Fibroblast of villous mesenchyme (primary cell): ENCODE data around the gene MNS1. TPM values are rescaled to one million over a fixed set of nuclear protein-coding genes. Genes with fewer than 3 reads are reported as not detected.

ENCODE experiments used
- DNase-seq: peaks from one replicate; pipeline ENCODE4 v3.0.0-alpha.2; 2010; ENCODE audit warnings: low read depth
- H3K4me3 ChIP-seq: 2 replicates; pipeline ENCODE4 v1.5.1; 2011; ENCODE audit warnings: low read depth, mild to moderate bottlenecking, low read length
- CTCF ChIP-seq: IDR thresholded peaks from 2 replicates; pipeline ENCODE4 v1.5.1; 2012; ENCODE audit warnings: low read depth, mild to moderate bottlenecking, low read length; ENCODE audit not compliant: insufficient read depth
- total RNA-seq: library from RNA; depleted of rRNA; stranded (reverse); fragments of >200 nt; gene quantifications from 2 replicates; pipeline ENCODE4 v1.2.3, GENCODE V29; 2012

MNS1 gene
- total RNA-seq, 1 donor, result 0.43 TPM

GRCh38 chr15:56471440-56472069 is 6.6 kb upstream of the MNS1 start:
- no peak overlapping the region for H3K4me3 ChIP-seq
- no peak for DNase-seq
- no peak for TF ChIP-seq CTCF

DNA sequence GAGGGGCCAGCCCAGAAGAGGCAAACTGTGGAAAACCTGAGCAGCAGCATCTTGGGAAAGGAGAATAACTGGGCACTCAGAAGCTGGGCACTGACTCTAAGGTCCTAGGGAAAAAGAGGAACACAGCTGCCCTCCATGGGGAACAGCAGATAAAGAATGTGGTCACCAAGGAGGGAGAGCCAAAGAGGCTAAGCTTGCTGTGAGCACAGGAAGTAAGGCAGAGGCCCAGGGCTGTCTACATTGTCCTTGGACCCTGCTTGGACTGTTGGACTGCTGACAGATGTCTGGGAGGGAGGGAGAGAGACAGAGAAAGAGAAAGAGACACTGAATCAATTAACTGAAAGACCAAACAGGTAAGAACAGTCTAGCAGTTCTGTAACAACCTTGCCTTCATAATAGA is 4.5 kb upstream of the MNS1 start:
- no peak for TF ChIP-seq CTCF
- no peak for DNase-seq
- no peak overlapping the region for H3K4me3 ChIP-seq

- peak; percentile 34 for DNase-seq
- no peak for TF ChIP-seq CTCF
- peak overlapping the region; percentile 47 for H3K4me3 ChIP-seq
These were observed 3.5 kb upstream of the MNS1 start for GRCh38 chr15:56468401-56468800.

DNA sequence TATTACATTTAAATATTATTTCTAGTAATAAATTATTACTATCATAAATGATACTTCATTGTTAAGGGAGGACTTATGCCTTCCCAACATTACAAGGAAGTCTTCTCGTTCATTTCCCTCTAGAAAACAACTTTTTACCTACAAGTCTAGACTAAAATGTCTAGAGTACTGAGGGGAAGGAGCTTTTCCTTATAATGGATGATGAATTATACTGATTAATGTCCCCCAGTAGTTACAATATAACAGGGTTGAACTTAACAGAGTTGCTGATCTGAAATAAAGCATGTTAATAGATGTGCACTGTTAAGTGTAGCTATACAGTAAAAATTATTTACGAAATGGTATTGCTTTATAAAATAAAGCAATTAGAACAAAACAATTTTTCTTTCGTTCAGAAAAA is 2.7 kb upstream of the MNS1 start:
- TF ChIP-seq CTCF, result no peak
- no peak for DNase-seq

DNA sequence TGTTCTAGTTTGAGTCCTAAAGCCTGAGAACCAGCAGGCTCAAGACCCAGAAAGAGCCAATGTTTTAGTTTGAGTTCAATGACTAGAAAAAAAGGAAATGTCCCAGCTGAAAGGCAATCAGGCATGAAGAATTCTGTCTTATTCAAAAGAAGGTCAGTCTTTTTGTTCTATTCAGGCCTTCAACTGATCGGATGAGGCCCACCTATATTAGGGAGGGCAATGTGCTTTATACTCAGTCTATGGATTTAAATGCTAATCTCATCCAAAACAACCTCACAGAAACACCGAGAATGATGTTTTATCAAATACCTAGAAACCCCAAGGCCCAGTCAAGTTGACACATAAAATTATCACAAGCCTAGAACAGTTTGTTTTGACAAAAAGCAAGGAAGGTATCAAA is 4.0 kb downstream of the MNS1 start:
- DNase-seq, result no peak
- no peak for TF ChIP-seq CTCF
- H3K4me3 ChIP-seq, result no peak overlapping the region

More for the DNA sequence above, 2.7 kb upstream of the MNS1 start:
- no peak overlapping the region for H3K4me3 ChIP-seq

DNA sequence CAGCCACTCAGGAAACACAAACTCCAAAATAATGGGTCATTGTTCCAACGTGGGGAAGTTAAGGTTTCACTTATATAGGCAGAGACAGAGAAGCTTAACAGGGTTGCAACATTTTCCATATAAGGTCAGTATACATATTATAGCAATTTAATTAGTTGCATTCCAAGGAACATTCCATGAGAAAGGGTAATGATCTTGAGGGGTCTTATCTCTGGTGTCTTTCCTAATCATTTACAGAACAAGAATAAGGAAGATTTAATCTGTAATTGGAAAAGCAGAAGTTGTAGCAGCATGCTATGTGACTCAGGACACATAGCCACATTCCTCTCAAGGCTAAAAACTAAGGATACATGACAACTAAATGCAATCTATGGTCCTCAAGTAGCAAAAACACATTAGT is 4.9 kb downstream of the MNS1 start:
- H3K4me3 ChIP-seq, result no peak overlapping the region
- DNase-seq, result no peak
- TF ChIP-seq CTCF, result no peak

DNA sequence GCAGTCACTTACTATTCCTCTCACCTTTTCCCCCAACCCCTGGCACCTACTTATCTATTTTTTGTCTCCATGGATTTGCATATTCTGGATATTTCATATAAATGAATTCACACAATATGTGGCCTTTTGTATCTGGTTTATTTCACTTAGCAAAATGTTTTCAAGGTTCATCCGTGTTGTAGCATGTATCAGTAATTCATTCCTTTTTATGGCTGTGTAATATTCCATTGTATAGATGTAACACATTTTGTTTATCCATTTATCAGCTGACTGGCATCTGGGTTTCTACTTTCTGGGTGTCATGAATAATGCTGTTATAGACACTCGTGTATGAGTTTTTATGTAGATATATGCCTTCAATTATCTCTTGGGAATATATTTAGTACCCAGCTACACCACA is 5.8 kb downstream of the MNS1 start:
- no peak overlapping the region for H3K4me3 ChIP-seq
- no peak for TF ChIP-seq CTCF
- DNase-seq, result no peak
